ENCODE measurements around the gene SH3BP5.

Gene SH3BP5

DNA sequence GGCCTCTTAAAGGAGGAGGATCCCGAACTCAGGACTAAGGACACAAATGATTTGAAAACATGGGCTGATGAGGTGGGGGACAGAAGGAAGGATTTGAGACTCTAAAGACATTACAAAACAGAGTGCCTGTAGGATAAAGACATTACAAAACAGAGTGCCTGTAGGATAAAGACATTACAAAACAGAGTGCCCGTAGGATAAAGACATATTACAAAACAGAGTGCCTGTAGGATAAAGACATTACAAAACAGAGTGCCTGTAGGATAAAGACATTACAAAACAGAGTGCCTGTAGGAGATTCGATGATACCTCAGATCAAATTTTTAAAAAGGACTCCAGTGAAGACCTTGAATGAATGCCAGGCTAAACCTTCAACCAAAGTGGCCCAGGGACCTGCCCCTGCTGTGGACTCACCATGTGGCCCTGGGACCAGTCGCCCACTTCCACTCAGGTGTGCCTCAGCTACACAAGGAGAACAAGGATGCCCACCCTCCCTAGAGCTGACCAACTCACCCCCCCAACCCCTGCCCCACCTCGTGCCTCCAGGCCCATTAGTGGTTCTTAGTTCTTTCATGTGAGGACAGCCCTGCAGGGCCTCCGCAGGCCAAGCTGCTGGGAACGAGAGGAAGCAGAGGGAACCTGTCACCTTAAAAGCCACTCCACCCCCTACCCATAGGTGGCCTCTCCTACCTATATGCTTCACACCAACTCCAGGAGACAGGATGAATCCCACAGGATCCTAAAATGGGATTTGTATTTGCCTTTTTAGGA, 59.8 kb downstream of the SH3BP5 start:
- no peak for TF ChIP-seq EZH2 (optimal IDR thresholded peaks at IDR 0.05; ENCODE audit: low read depth, low read length)
- H3K79me2 ChIP-seq (ENCODE audit: low read length) = no peaks in the 10 kb centered on the region

DNA sequence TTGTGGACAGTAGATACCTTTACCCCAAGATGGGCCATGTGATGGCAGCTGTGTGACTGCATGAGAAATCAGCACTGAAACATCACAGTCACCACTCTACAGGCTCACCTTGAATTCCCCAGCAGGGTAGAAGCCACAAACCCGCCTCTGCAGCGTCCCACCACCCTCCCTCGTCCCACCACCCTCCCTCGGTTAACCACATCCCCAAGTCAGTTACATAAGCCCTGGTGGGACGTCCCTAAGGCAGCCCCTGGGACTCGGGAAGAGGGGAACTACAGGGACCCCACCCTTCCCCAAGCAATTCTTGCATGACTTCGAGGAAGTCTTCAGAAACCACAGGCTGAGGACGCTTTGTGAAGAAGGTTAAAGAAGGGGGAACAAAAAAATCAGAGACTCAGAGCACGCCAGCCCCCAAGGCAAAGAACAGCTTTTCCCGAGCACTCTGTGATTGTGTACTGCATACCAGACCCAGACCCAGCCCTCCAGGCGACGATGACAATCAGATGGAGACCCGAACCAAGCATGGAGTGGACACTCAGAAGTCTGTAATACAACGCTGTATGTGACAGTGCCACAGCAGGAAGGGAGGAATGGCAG, 60.5 kb downstream of the SH3BP5 start:
- H3K4me1 ChIP-seq (ENCODE audit: low read length) = no peaks in the 10 kb centered on the region
- H3K4me2 ChIP-seq (ENCODE audit: low read depth, low read length) = no peak overlapping the region
- H4K20me1 ChIP-seq (ENCODE audit: insufficient read depth, low read length) = no peaks in the 10 kb centered on the region

More for the DNA sequence above, 59.8 kb downstream of the SH3BP5 start:
- Histone ChIP-seq H3K4me3 (ENCODE audit: low read length) (no peak overlapping the region), H3K9ac (ENCODE audit: low read length) (no peak overlapping the region), H3K9me3 (replicated peaks; ENCODE audit: insufficient read depth, low read length) (no peaks in the 10 kb centered on the region), H3K4me2 (ENCODE audit: low read depth, low read length) (no peak overlapping the region), H3K27me3 (replicated peaks; ENCODE audit: insufficient read depth, low read length) (no peaks in the 10 kb centered on the region), H3K9me2 (replicated peaks; ENCODE audit: insufficient read depth, low read length) (no peaks in the 10 kb centered on the region), H3K36me3 (replicated peaks; ENCODE audit: insufficient read depth, low read length) (no peaks in the 10 kb centered on the region), H4K20me1 (ENCODE audit: insufficient read depth, low read length) (no peaks in the 10 kb centered on the region), H3K27ac (ENCODE audit: low read length) (no peak overlapping the region), H3K4me1 (ENCODE audit: low read length) (no peaks in the 10 kb centered on the region), H3F3A (ENCODE audit: insufficient read depth, low read length) (no peaks in the 10 kb centered on the region), H2AFZ (ENCODE audit: low read length) (no peak overlapping the region)
- DNase-seq = no peak

DNA sequence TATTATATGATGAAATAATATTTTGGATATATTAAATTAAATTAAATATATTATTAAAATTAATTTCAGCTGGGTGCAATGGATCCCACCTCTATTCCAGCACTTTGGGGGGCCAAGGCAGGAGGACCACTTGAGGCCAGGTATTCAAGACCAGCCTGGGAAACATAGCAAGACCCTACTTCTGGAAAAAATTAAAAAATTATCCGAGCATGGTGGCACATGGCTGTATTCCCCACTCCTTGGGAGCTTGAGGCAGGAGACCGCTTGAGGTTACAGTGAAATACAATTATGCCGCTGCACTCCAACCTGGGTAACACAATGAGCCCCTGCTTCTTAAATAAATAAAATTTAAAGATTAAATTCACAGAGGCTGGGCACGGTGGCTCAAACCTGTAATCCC, 61.4 kb downstream of the SH3BP5 start:
- no peaks in the 10 kb centered on the region for H3K79me2 ChIP-seq (ENCODE audit: low read length)
- H3K27me3 ChIP-seq (replicated peaks; ENCODE audit: insufficient read depth, low read length) = no peaks in the 10 kb centered on the region

More for the DNA sequence above, 60.5 kb downstream of the SH3BP5 start:
- Histone ChIP-seq H2AFZ (ENCODE audit: low read length) (no peak overlapping the region), H3K36me3 (replicated peaks; ENCODE audit: insufficient read depth, low read length) (no peaks in the 10 kb centered on the region), H3K9me2 (replicated peaks; ENCODE audit: insufficient read depth, low read length) (no peaks in the 10 kb centered on the region), H3K27ac (ENCODE audit: low read length) (no peak overlapping the region), H3K4me3 (ENCODE audit: low read length) (no peak overlapping the region), H3F3A (ENCODE audit: insufficient read depth, low read length) (no peaks in the 10 kb centered on the region), H3K79me2 (ENCODE audit: low read length) (no peaks in the 10 kb centered on the region), H3K9ac (ENCODE audit: low read length) (no peak overlapping the region), H3K27me3 (replicated peaks; ENCODE audit: insufficient read depth, low read length) (no peaks in the 10 kb centered on the region), H3K9me3 (replicated peaks; ENCODE audit: insufficient read depth, low read length) (no peaks in the 10 kb centered on the region)
- no peak for DNase-seq
- TF ChIP-seq EZH2 (optimal IDR thresholded peaks at IDR 0.05; ENCODE audit: low read depth, low read length) (no peak), EZH2phosphoT487 (IDR thresholded peaks at IDR 0.05; ENCODE audit: low read length) (no peak)
- TF ChIP-seq, protein P1, sequence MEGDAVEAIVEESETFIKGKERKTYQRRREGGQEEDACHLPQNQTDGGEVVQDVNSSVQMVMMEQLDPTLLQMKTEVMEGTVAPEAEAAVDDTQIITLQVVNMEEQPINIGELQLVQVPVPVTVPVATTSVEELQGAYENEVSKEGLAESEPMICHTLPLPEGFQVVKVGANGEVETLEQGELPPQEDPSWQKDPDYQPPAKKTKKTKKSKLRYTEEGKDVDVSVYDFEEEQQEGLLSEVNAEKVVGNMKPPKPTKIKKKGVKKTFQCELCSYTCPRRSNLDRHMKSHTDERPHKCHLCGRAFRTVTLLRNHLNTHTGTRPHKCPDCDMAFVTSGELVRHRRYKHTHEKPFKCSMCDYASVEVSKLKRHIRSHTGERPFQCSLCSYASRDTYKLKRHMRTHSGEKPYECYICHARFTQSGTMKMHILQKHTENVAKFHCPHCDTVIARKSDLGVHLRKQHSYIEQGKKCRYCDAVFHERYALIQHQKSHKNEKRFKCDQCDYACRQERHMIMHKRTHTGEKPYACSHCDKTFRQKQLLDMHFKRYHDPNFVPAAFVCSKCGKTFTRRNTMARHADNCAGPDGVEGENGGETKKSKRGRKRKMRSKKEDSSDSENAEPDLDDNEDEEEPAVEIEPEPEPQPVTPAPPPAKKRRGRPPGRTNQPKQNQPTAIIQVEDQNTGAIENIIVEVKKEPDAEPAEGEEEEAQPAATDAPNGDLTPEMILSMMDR (IDR thresholded peaks at IDR 0.05; ENCODE audit: low read length) = no peak

DNA sequence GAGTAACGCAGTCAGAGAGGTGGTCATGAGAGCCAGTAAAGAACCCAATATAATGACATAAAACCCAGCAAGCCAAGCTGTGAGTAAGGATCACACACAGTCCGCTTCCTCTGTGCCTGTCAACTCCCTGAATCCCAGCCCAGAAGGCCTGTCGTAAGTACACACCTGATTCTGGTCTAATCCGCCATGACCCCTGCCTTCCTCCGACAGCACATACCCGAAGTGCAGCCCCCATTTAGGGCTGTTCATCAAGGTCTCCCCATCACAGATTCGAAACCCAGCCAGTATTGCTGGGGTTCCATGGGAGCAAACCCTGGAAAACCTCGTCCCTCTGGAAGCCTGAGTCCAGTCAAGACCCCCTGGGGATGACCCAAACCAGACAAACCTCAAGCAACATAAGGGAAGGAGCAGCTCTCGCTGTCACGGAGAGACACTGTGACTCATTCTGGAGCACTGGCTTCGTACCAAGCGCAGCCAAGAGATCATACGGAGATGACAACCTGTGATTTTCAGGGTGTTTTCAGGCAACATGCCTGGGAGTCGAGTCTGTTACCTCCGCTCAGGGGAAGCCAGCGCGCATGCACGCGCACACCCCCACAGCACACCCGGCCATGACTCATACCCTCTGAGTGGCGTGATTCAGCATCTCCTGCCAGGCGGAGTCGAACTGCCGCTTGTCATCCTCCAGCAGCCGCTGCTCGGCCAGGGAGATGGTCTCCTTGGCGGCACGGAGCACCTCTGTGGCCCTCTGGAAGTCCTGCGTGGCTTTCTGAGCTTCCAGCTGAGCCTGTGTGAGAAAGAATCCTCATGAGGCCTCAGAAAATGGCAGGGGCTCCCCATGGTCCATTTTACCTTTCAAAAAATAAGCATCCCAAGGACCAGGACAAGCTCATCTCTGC, 63.0 kb downstream of the SH3BP5 start:
- Histone ChIP-seq H3K4me2 (ENCODE audit: low read depth, low read length) (no peak overlapping the region), H3K9me2 (replicated peaks; ENCODE audit: insufficient read depth, low read length) (no peaks in the 10 kb centered on the region), H3K79me2 (ENCODE audit: low read length) (no peaks in the 10 kb centered on the region), H3K4me3 (ENCODE audit: low read length) (no peak overlapping the region), H3F3A (ENCODE audit: insufficient read depth, low read length) (no peaks in the 10 kb centered on the region), H3K9me3 (replicated peaks; ENCODE audit: insufficient read depth, low read length) (no peaks in the 10 kb centered on the region), H4K20me1 (ENCODE audit: insufficient read depth, low read length) (no peaks in the 10 kb centered on the region), H3K4me1 (ENCODE audit: low read length) (no peaks in the 10 kb centered on the region), H3K36me3 (replicated peaks; ENCODE audit: insufficient read depth, low read length) (no peaks in the 10 kb centered on the region), H3K27me3 (replicated peaks; ENCODE audit: insufficient read depth, low read length) (no peaks in the 10 kb centered on the region), H2AFZ (ENCODE audit: low read length) (no peak overlapping the region), H3K9ac (ENCODE audit: low read length) (no peak overlapping the region), H3K27ac (ENCODE audit: low read length) (no peak overlapping the region)
- no peak for DNase-seq
- no peak for TF ChIP-seq EZH2phosphoT487 (IDR thresholded peaks at IDR 0.05; ENCODE audit: low read length)
- TF ChIP-seq, protein P1 (IDR thresholded peaks at IDR 0.05; ENCODE audit: low read length) = no peak
- no peak for TF ChIP-seq EZH2 (optimal IDR thresholded peaks at IDR 0.05; ENCODE audit: low read depth, low read length)

More for the DNA sequence above, 61.4 kb downstream of the SH3BP5 start:
- H3K36me3 ChIP-seq (replicated peaks; ENCODE audit: insufficient read depth, low read length) = no peaks in the 10 kb centered on the region
- H3K4me2 ChIP-seq (ENCODE audit: low read depth, low read length) = no peak overlapping the region
- H2AFZ ChIP-seq (ENCODE audit: low read length) = no peak overlapping the region
- no peak overlapping the region for H3K4me3 ChIP-seq (ENCODE audit: low read length)
- no peaks in the 10 kb centered on the region for H3K9me2 ChIP-seq (replicated peaks; ENCODE audit: insufficient read depth, low read length)
- no peaks in the 10 kb centered on the region for H3F3A ChIP-seq (ENCODE audit: insufficient read depth, low read length)
- no peak for DNase-seq
- no peaks in the 10 kb centered on the region for H3K9me3 ChIP-seq (replicated peaks; ENCODE audit: insufficient read depth, low read length)
- no peak for TF ChIP-seq EZH2phosphoT487 (IDR thresholded peaks at IDR 0.05; ENCODE audit: low read length)
- no peaks in the 10 kb centered on the region for H4K20me1 ChIP-seq (ENCODE audit: insufficient read depth, low read length)
- H3K4me1 ChIP-seq (ENCODE audit: low read length) = no peaks in the 10 kb centered on the region
- H3K9ac ChIP-seq (ENCODE audit: low read length) = no peak overlapping the region
- no peak overlapping the region for H3K27ac ChIP-seq (ENCODE audit: low read length)
